Epithelial cell of proximal tubule (primary cell): ENCODE results near the gene GPRC5B. TPM values are rescaled to one million over a fixed set of nuclear protein-coding genes. Genes with fewer than 3 reads are reported as not detected.

Experiments
- DNase-seq: peaks from one replicate; pipeline ENCODE4 v3.0.0-alpha.2; 2011; ENCODE audit warnings: low read depth
- H3K4me3 ChIP-seq: 2 replicates; pipeline ENCODE4 v1.5.1; 2011; ENCODE audit warnings: low read depth, mild to moderate bottlenecking, low read length
- CTCF ChIP-seq: conservative IDR thresholded peaks from 2 replicates; pipeline ENCODE4 v1.5.1; 2012; ENCODE audit warnings: low read depth, mild to moderate bottlenecking, low read length
- total RNA-seq: library from RNA; depleted of rRNA; stranded (reverse); fragments of >200 nt; gene quantifications from 2 replicates; pipeline ENCODE4 v1.2.3, GENCODE V29; 2015

Gene GPRC5B
- total RNA-seq, 1 donor from 2014 or later, result 9.9 TPM

GRCh38 chr16:19874851-19875546 is 9.6 kb downstream of the GPRC5B start:
- no peak for DNase-seq
- TF ChIP-seq CTCF, result no peak
- no peak overlapping the region for H3K4me3 ChIP-seq

- no peak overlapping the region for H3K4me3 ChIP-seq
- no peak for TF ChIP-seq CTCF
- DNase-seq, result no peak
Observed at GRCh38 chr16:19874026-19874425, 10.6 kb downstream of the GPRC5B start.

- no peak for TF ChIP-seq CTCF
- DNase-seq, result no peak
- H3K4me3 ChIP-seq, result no peak overlapping the region
Observed at GRCh38 chr16:19872935-19873334, 11.7 kb downstream of the GPRC5B start.

- no peak overlapping the region for H3K4me3 ChIP-seq
- DNase-seq, result no peak
- TF ChIP-seq CTCF, result no peak
Observed at GRCh38 chr16:19872179-19872863, 12.3 kb downstream of the GPRC5B start.

- no peak overlapping the region for H3K4me3 ChIP-seq
- DNase-seq, result no peak
- no peak for TF ChIP-seq CTCF
Observed at GRCh38 chr16:19871721-19872120, 12.9 kb downstream of the GPRC5B start.

- no peak for DNase-seq
- H3K4me3 ChIP-seq, result no peak overlapping the region
- no peak for TF ChIP-seq CTCF
Observed at GRCh38 chr16:19868421-19868820, 16.2 kb downstream of the GPRC5B start.

GRCh38 chr16:19864566-19864965 is 20.1 kb downstream of the GPRC5B start:
- no peak for TF ChIP-seq CTCF
- no peak for DNase-seq
- H3K4me3 ChIP-seq, result no peak overlapping the region
